Right cardiac atrium (tissue), 5 donors: Measurements from ENCODE around the gene IL37. TPM values are rescaled to one million over a fixed set of nuclear protein-coding genes. Genes with fewer than 3 reads are reported as not detected.

Source experiments
- ATAC-seq, 2 donors: fragments of 200-7000 bp; cut with Tn5 transposase; one replicate each; pipeline versions ENCODE4 v1.8.0 to v1.9.1; 2020; ENCODE audit warnings: moderate library complexity in 2 of 2, mild to moderate bottlenecking in 1 of 2
- DNase-seq, 3 donors: peaks; one replicate each; pipeline ENCODE4 v3.0.0-alpha.2; 2020
- H3K27ac ChIP-seq: one replicate; pipeline ENCODE4 v1.5.1; 2013; ENCODE audit warnings: mild to moderate bottlenecking, low read length, control low read depth, moderate library complexity
- H3K27me3 ChIP-seq: one replicate; pipeline ENCODE4 v1.6.1; 2013; ENCODE audit not compliant: control insufficient read depth, insufficient read depth
- H3K4me1 ChIP-seq: one replicate; pipeline ENCODE4 v1.6.1; 2013; ENCODE audit warnings: low read length; ENCODE audit not compliant: control insufficient read depth, insufficient read depth
- H3K4me3 ChIP-seq: one replicate; pipeline ENCODE4 v1.5.1; 2013; ENCODE audit warnings: low read length, control low read depth
- H3K9me3 ChIP-seq: one replicate; pipeline ENCODE4 v1.6.1; 2013; ENCODE audit warnings: low read length; ENCODE audit not compliant: control insufficient read depth
- WGBS: extraction: QIAGEN DNeasy Blood & Tissue Kit; methylation state at CpG from one replicate; pipeline ENCODE4 v1.1.7; 2013; 5-methylcytosine and 5-hydroxymethylcytosine counted together
- intact Hi-C, 4 donors: fragments of 100-400 bp; cut with DNase I; formaldehyde crosslinking; loops; one replicate each; pipeline versions ENCODE4 v1.11.0 to v1.14.0; 2022 to 2023
- polyA plus RNA-seq: library from polyadenylated mRNA; stranded (reverse); fragments of 200-250 nt; gene quantifications from one replicate; pipeline ENCODE4 v1.2.3, GENCODE V29; 2013
- total RNA-seq, 4 donors: library from RNA; stranded (reverse); fragmentation: NEBNext Ultra II Directional; extraction: Animal tissue kit (Norgen Biotek cat#: 25700); gene quantifications; one replicate each; pipeline ENCODE4 v1.2.1, GENCODE V29; 2021
- donor health status: healthy with polysubstance abuse.
- donor health status: DM: no; HTN: yes; CAD: no.
- donor health status: DM: no; HTN: no; CAD: no.
- donor health status: DM: no; HTN: yes; CAD: no; lungs with severe emphysema.
- donor health status: DM: yes; HTN: yes; CAD: no.

The IL37 gene
- total and polyA plus RNA-seq, 5 donors, result not detected

DNA sequence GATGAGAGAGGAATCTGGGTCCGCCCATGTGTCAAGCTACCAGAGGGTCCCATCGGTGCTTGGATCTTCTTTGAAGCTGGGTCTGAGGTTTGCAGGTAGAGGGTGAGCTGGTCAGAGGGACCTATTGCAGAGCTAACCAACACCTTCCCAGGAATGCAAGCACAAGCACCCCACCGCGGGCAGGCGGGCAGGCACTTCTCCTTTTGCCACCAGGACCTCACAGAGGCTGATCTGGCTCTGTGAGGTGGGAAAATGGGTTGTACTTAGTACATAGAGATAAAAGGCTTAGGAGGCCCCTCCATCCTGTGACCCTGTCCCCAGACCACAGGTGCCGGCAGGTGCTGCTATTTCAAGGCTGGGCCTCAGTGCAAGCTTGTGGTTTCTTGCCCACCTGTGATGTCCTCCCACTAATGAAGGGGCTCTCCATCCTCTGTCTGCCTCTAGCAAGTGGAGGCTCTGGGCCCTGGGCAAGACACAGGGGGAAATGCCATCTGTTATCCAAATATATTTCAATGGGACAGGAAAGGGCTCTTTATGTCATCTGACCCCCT lies 31.4 kb upstream of the IL37 start:
- intact Hi-C loops, result loop anchor here in 2 of 4 donors (5.0 to 10.0 kb wide), 2 partner anchors 125 to 132 kb away; no protein-coding TSS in a partner anchor

GRCh38 chr2:112880091-112880531 lies 30.9 kb upstream of the IL37 start:
- WGBS, result 87% methylated on average over 5 of the region's 5 CpGs
- Histone ChIP-seq H3K9me3 (no peaks in the 10 kb centered on the region), H3K4me3 (no peak overlapping the region), H3K4me1 (no peaks in the 10 kb centered on the region), H3K27ac (no peak overlapping the region), H3K27me3 (no peaks in the 10 kb centered on the region)
- DNase-seq, result no peak
- intact Hi-C loops, result loop anchor here in 2 of 4 donors (5.0 to 10.0 kb wide), 2 partner anchors 125 to 133 kb away; no protein-coding TSS in a partner anchor
- no peak for ATAC-seq

More for the DNA sequence above, 31.4 kb upstream of the IL37 start:
- no peaks in the 10 kb centered on the region for H3K4me1 ChIP-seq
- WGBS, result 84% methylated on average over 6 of the region's 6 CpGs
- no peaks in the 10 kb centered on the region for H3K27me3 ChIP-seq
- no peaks in the 10 kb centered on the region for H3K9me3 ChIP-seq
- DNase-seq (no peak), ATAC-seq (no peak)
- no peak overlapping the region for H3K27ac ChIP-seq
- H3K4me3 ChIP-seq, result no peak overlapping the region

GRCh38 chr2:112880696-112881095 lies 30.3 kb upstream of the IL37 start:
- no peaks in the 10 kb centered on the region for H3K4me1 ChIP-seq
- intact Hi-C loops, result loop anchor here in 2 of 4 donors (5.0 to 10.0 kb wide), 2 partner anchors 126 to 133 kb away; no protein-coding TSS in a partner anchor
- no peaks in the 10 kb centered on the region for H3K9me3 ChIP-seq
- no peak for ATAC-seq
- no peak for DNase-seq
- H3K4me3 ChIP-seq, result no peak overlapping the region
- H3K27ac ChIP-seq, result no peak overlapping the region
- H3K27me3 ChIP-seq, result no peaks in the 10 kb centered on the region
- 70% methylated on average over 7 of the region's 7 CpGs for WGBS

- H3K4me1 ChIP-seq, result no peaks in the 10 kb centered on the region
- intact Hi-C loops, result loop anchor here in 2 of 4 donors (5.0 to 10.0 kb wide), 2 partner anchors 127 to 134 kb away; no protein-coding TSS in a partner anchor
- H3K27ac ChIP-seq, result no peak overlapping the region
- peak in 1 of 2 donors; percentile 53 for ATAC-seq
- DNase-seq, result peak in 1 of 3 donors; percentile 15
- no peaks in the 10 kb centered on the region for H3K27me3 ChIP-seq
- 80% methylated on average over 5 of the region's 5 CpGs for WGBS
- H3K9me3 ChIP-seq, result no peaks in the 10 kb centered on the region
- H3K4me3 ChIP-seq, result no peak overlapping the region
These were observed 29.6 kb upstream of the IL37 start for GRCh38 chr2:112881217-112881985.

- Histone ChIP-seq H3K27me3 (no peaks in the 10 kb centered on the region), H3K9me3 (no peaks in the 10 kb centered on the region), H3K4me3 (no peak overlapping the region), H3K27ac (no peak overlapping the region), H3K4me1 (no peaks in the 10 kb centered on the region)
- intact Hi-C loops, result loop anchor here in 2 of 4 donors (5.0 to 10.0 kb wide), 2 partner anchors 129 to 136 kb away; no protein-coding TSS in a partner anchor
- ATAC-seq (no peak), DNase-seq (no peak)
- 83% methylated on average over 2 of the region's 2 CpGs for WGBS
These were observed 27.3 kb upstream of the IL37 start for GRCh38 chr2:112883669-112884068.

DNA sequence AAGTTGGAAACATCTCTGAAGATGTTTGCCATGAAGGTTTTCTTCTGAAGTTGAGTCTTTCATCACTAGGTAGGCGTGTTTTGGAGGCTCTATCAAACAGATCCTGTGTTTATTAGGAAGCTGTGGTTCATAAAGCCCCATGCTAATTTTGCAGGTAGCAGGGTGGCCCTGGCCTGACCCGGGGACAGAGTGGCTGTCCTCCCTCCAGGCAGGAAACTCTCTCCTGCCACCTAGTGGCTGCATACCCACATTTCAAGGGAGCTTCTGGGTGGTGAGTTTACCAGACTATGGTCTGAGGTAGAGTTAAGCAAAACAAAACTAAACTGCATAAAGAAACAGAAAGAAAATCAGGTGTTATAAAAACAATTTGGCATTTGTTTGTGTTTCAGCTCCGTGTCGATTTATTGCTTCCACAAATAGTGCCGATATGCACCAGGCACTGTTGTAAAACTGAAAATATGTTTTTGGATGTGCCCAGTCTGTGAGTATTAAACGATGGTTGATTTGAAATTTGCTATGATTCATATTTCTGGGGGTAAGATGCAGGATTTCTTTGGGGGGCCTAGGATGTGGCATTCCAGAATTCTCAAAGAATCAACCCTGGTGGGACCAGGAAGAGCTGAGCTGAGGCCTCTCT lies 26.0 kb upstream of the IL37 start:
- peak in 2 of 3 donors; percentile 20 to 68 for DNase-seq
- Histone ChIP-seq H3K9me3 (no peaks in the 10 kb centered on the region), H3K27ac (no peak overlapping the region), H3K4me3 (no peak overlapping the region), H3K4me1 (no peaks in the 10 kb centered on the region), H3K27me3 (no peaks in the 10 kb centered on the region)
- WGBS, result 47% methylated on average over 6 of the region's 6 CpGs
- peak in 1 of 2 donors; percentile 61 for ATAC-seq
- intact Hi-C loops, result loop anchor here in 2 of 4 donors (5.0 to 10.0 kb wide), 2 partner anchors 130 to 138 kb away; no protein-coding TSS in a partner anchor

- H3K27me3 ChIP-seq, result no peaks in the 10 kb centered on the region
- no peaks in the 10 kb centered on the region for H3K4me1 ChIP-seq
- no peak overlapping the region for H3K27ac ChIP-seq
- H3K9me3 ChIP-seq, result no peaks in the 10 kb centered on the region
- intact Hi-C loops, result loop anchor here in 1 of 4 donors (10.0 kb wide), 1 partner anchor 131 kb away; no protein-coding TSS in a partner anchor
- ATAC-seq (no peak), DNase-seq (no peak)
- H3K4me3 ChIP-seq, result no peak overlapping the region
- WGBS, result 77% methylated on average over 4 of the region's 4 CpGs
These were observed 25.5 kb upstream of the IL37 start for GRCh38 chr2:112885506-112885902.

DNA sequence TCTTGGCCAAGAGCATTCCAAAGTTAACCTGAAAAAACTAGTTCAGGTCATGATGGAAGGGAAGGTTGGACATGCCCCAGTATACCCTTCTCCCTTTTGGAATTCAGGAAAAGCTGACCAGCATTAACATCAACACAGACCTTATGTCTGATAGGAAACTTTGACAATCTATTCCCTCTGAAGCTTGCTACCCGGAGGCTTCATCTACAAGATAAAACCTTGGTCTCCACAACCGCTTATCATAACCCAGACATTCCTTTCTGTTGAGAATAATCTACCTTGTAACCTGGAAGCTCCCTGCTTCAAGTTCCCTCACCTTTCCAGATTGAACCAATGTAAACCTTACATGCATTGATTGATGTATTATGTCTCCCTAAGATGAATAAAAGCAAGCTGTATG lies 24.7 kb upstream of the IL37 start:
- Histone ChIP-seq H3K27me3 (no peaks in the 10 kb centered on the region), H3K9me3 (no peaks in the 10 kb centered on the region), H3K4me3 (no peak overlapping the region), H3K27ac (no peak overlapping the region), H3K4me1 (no peaks in the 10 kb centered on the region)
- intact Hi-C loops, result loop anchor here in 1 of 4 donors (10.0 kb wide), 1 partner anchor 131 kb away; no protein-coding TSS in a partner anchor
- WGBS, result 70% methylated on average over 2 of the region's 2 CpGs
- DNase-seq, result no peak
- no peak for ATAC-seq

DNA sequence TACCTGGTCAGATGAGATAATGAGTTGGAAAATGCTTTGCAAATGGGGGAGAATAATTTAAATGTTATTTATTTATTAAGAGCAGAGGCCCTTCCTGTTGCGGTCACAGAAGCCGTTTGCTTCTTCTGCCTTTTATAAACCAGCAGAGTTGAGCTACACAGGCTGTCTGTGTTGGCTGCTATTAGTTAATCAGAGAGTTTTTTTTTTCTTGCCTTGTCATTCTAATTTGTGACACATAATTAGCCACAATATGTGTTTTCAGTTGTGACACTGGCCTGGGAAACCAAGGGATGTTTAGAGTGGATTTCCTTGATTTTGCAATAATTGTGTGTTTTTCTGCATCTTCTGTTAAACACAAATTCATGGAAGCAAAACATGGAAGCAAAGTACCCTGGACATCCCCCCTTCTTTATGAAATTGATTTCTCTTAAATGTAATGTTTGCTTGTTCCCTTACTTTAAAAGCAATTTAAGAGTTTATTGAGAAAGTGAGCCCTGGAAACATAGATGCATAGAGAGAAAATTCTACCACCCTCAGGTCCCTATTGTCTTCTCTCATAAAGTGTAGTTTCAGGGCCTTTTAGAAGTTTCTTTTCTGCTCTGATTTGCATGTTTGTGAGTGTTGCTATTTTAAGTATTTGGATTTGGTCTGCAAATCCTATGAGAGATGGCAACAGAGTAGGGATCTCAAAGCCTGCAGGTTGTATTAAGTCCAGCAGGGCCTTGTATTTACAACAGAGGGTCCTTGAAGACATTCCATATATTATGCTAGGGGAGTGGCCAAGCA lies 22.8 kb upstream of the IL37 start:
- DNase-seq (no peak), ATAC-seq (no peak)
- H3K4me1 ChIP-seq, result no peaks in the 10 kb centered on the region
- H3K4me3 ChIP-seq, result no peak overlapping the region
- H3K27me3 ChIP-seq, result no peaks in the 10 kb centered on the region
- intact Hi-C loops, result loop anchor here in 1 of 4 donors (10.0 kb wide), 1 partner anchor 133 kb away; no protein-coding TSS in a partner anchor
- H3K27ac ChIP-seq, result no peak overlapping the region
- WGBS, result 86% methylated on average over 2 of the region's 2 CpGs
- H3K9me3 ChIP-seq, result no peaks in the 10 kb centered on the region

DNA sequence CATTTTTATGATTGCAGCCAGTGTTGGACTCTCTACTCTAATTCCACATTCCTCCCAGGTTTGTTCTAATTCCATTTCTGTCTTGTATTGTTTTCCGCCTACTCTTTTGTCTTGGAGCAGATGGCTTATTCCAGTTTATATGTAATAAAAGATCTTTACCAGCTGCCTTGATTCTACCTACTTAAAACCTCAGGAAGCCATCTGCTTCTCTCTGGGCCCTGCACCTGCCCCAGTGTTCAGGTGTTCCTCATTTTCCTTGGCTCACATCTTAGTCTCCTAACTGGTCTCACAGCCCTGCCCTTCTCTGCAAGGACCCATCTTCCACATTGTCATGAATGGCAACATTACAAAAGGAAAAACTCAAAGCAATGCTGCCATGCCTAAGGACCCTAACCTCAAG lies 21.0 kb upstream of the IL37 start:
- Histone ChIP-seq H3K27ac (no peak overlapping the region), H3K27me3 (no peaks in the 10 kb centered on the region), H3K4me1 (no peaks in the 10 kb centered on the region), H3K9me3 (no peaks in the 10 kb centered on the region), H3K4me3 (no peak overlapping the region)
- WGBS, result 97% methylated on average over 1 of the region's 1 CpG
- DNase-seq (no peak), ATAC-seq (no peak)
- intact Hi-C loops, result loop anchor here in 1 of 4 donors (10.0 kb wide), 1 partner anchor 135 kb away; no protein-coding TSS in a partner anchor
